GM12873 (cell line): Measurements from ENCODE around the gene ARRB2.

Source experiments
- CTCF ChIP-seq: IDR thresholded peaks from 2 replicates; pipeline ENCODE4 v1.5.1; 2012; ENCODE audit warnings: low read depth, mild to moderate bottlenecking, moderate library complexity, low read length, control low read depth; ENCODE audit not compliant: insufficient read depth; ENCODE audit errors: missing control alignments

Gene ARRB2

GRCh38 chr17:4724650-4725049 is 14.2 kb downstream of the ARRB2 start:
- no peak for TF ChIP-seq CTCF

GRCh38 chr17:4725646-4726310 is 15.3 kb downstream of the ARRB2 start:
- TF ChIP-seq CTCF, result no peak

DNA sequence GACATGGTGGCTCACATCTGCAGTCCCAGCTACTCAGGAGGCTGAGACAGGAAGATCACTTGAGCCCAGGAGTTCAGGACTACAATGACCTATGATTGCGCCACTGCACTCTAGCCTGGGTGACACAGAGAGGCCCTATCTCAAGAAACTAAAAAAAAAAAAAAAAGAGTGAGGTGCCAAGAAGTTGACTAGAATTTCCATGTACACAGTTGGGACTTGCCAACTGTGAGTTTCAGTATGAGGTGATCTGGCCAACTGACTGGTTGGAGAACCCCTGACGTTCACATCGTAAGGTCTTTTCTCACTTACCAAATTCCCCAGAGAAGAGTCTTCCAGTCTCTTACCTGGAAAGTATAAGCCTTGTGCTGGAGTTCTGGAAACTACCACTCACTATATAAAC is 17.7 kb downstream of the ARRB2 start:
- no peak for TF ChIP-seq CTCF

GRCh38 chr17:4733073-4733531 is 22.7 kb downstream of the ARRB2 start:
- peak; percentile 72 for TF ChIP-seq CTCF

- no peak for TF ChIP-seq CTCF
Observed at GRCh38 chr17:4734857-4735475, 24.5 kb downstream of the ARRB2 start.

GRCh38 chr17:4735876-4736651 is 25.6 kb downstream of the ARRB2 start:
- TF ChIP-seq CTCF, result no peak

- no peak for TF ChIP-seq CTCF
Observed at GRCh38 chr17:4738136-4739121, 28.0 kb downstream of the ARRB2 start.
